Left lung (tissue), 10 donors: ENCODE results near the gene NRIP2. TPM values are rescaled to one million over a fixed set of nuclear protein-coding genes. Genes with fewer than 3 reads are reported as not detected.

ENCODE experiments used
- ATAC-seq: fragments of 200-7000 bp; cut with Tn5 transposase; one replicate; pipeline ENCODE4 v1.9.1; 2020; ENCODE audit warnings: moderate library complexity
- DNase-seq, 4 donors: peaks; one replicate each; pipeline ENCODE4 v3.0.0-alpha.2; 2013 to 2020
- H3K27ac ChIP-seq, 2 donors: fragments of 200-600 bp; sonication (generic) in 1 of 2; one replicate each; pipeline versions ENCODE4 v1.5.0 to v1.8.0; 2020 to 2021
- H3K27me3 ChIP-seq, 2 donors: fragments of 200-600 bp; sonication (generic) in 1 of 2; one replicate each; pipeline versions ENCODE4 v1.5.0 to v1.8.0; 2020 to 2021
- H3K36me3 ChIP-seq, 2 donors: fragments of 200-600 bp; sonication (generic) in 1 of 2; one replicate each; pipeline versions ENCODE4 v1.5.0 to v1.8.0; 2020 to 2021
- H3K4me1 ChIP-seq, 2 donors: fragments of 200-600 bp; one replicate each; pipeline ENCODE4 v1.8.0; 2021
- H3K4me3 ChIP-seq, 2 donors: fragments of 200-600 bp; sonication (generic) in 1 of 2; one replicate each; pipeline versions ENCODE4 v1.5.0 to v1.8.0; 2020 to 2021; ENCODE audit warnings: mild to moderate bottlenecking in 1 of 2
- H3K9me3 ChIP-seq, 2 donors: fragments of 200-600 bp; sonication (generic) in 1 of 2; one replicate each; pipeline versions ENCODE4 v1.5.0 to v1.8.0; 2020 to 2021
- CTCF ChIP-seq, 2 donors: fragments of 200-600 bp; sonication (generic) in 1 of 2; IDR thresholded peaks; one replicate each; pipeline versions ENCODE4 v1.5.0 to v1.8.0; 2021; ENCODE audit warnings: antibody characterized with exemption in 2 of 2
- intact Hi-C, 2 donors: fragments of 100-400 bp; cut with DNase I; formaldehyde crosslinking; loops; one replicate each; pipeline versions ENCODE4 v1.11.2 to v1.14.2; 2022
- polyA plus RNA-seq, 6 donors: library from polyadenylated mRNA; unstranded; fragments of 120-200 nt; gene quantifications; one replicate each; pipeline ENCODE4 v1.2.1, GENCODE V29; 2013; ENCODE audit not compliant: insufficient read length in 6 of 6
- total RNA-seq, 2 donors: library from RNA; stranded (reverse); fragmentation: NEBNext Ultra II Directional; extraction: Animal tissue kit (Norgen Biotek cat#: 25700); gene quantifications; one replicate each; pipeline ENCODE4 v1.2.1, GENCODE V29; 2021
- donor health status: DM: no; HTN: yes; CAD: no.
- donor health status: DM: no; HTN: no; CAD: no.

NRIP2 gene
- total and polyA plus RNA-seq, 8 donors = 0.79 to 8.1 (median 7.1) TPM

GRCh38 chr12:2803635-2804392 lies 31.0 kb downstream of the NRIP2 start:
- Histone ChIP-seq H3K36me3 (peaks cover 5 to 72% of the 10 kb centered on the region in 2 donors), H3K27ac (no peak overlapping the region), H3K4me3 (no peak overlapping the region), H3K9me3 (no peaks in the 10 kb centered on the region), H3K27me3 (no peaks in the 10 kb centered on the region), H3K4me1 (no peaks in the 10 kb centered on the region)
- ATAC-seq = no peak
- no peak for TF ChIP-seq CTCF (IDR thresholded peaks at IDR 0.05)
- intact Hi-C loops = no loop called here
- no peak for DNase-seq

GRCh38 chr12:2801044-2801783 lies 33.6 kb downstream of the NRIP2 start:
- Histone ChIP-seq H3K9me3 (no peaks in the 10 kb centered on the region), H3K27ac (no peak overlapping the region), H3K36me3 (peaks cover 5 to 90% of the 10 kb centered on the region in 2 donors), H3K4me3 (no peak overlapping the region), H3K27me3 (no peaks in the 10 kb centered on the region), H3K4me1 (peaks cover 7 to 14% of the 10 kb centered on the region in 2 donors)
- TF ChIP-seq CTCF (IDR thresholded peaks at IDR 0.05) = no peak
- intact Hi-C loops = no loop called here
- DNase-seq = no peak
- no peak for ATAC-seq

GRCh38 chr12:2800046-2800570 lies 34.7 kb downstream of the NRIP2 start:
- peaks cover 5 to 80% of the 10 kb centered on the region in 2 donors for H3K36me3 ChIP-seq
- no peak overlapping the region for H3K4me3 ChIP-seq
- intact Hi-C loops = no loop called here
- no peaks in the 10 kb centered on the region for H3K9me3 ChIP-seq
- H3K27ac ChIP-seq = no peak overlapping the region
- TF ChIP-seq CTCF (IDR thresholded peaks at IDR 0.05) = no peak
- peaks cover 9 to 18% of the 10 kb centered on the region in 2 donors for H3K4me1 ChIP-seq
- H3K27me3 ChIP-seq = no peaks in the 10 kb centered on the region
- ATAC-seq (no peak), DNase-seq (no peak)

- H3K9me3 ChIP-seq = no peaks in the 10 kb centered on the region
- peaks cover 9 to 23% of the 10 kb centered on the region in 2 donors for H3K4me1 ChIP-seq
- DNase-seq (no peak), ATAC-seq (no peak)
- peaks cover 0 to 20% of the 10 kb centered on the region in 2 donors for H3K27me3 ChIP-seq
- H3K36me3 ChIP-seq = peaks cover 5 to 58% of the 10 kb centered on the region in 2 donors
- no peak for TF ChIP-seq CTCF (IDR thresholded peaks at IDR 0.05)
- intact Hi-C loops = no loop called here
- H3K4me3 ChIP-seq = no peak overlapping the region
- no peak overlapping the region for H3K27ac ChIP-seq
These were observed 37.0 kb downstream of the NRIP2 start for GRCh38 chr12:2797721-2798418.
